GM12878 (cell line): ENCODE data around the gene SEC11A. TPM values are rescaled to one million over a fixed set of nuclear protein-coding genes. Genes with fewer than 3 reads are reported as not detected.

Experiments
- ATAC-seq: fragments of 200-7000 bp; cut with Tn5 transposase; 3 replicates; pipeline ENCODE4 v1.9.1; 2020; ENCODE audit warnings: mild to moderate bottlenecking, moderate library complexity
- BruUV-seq: library from RNA; stranded (reverse); fragments of 400-500 nt; replicated peaks from 2 replicates; lab custom pipeline; 2021; lab: Mats Ljungman, UMichigan
- CTCF ChIA-PET: fragments of 300-600 bp; sonication (Branson Sonifier 250); formaldehyde crosslinking; extraction: SDS; loops from one replicate; lab custom pipeline; 2021; ENCODE audit warnings: inconsistent platforms; lab: Yijun Ruan, JAX
- POLR2A ChIA-PET: fragments of 350-600 bp; formaldehyde crosslinking; extraction: SDS; loops from one replicate; lab custom pipeline; 2021; ENCODE audit warnings: inconsistent platforms; lab: Charles Lee
- RAD21 ChIA-PET: fragments of 300-600 bp; sonication (Branson Sonifier 250); formaldehyde crosslinking; loops from one replicate; lab custom pipeline; 2023; ENCODE audit warnings: antibody characterized with exemption; ENCODE audit not compliant: unreplicated experiment; lab: Charles Lee
- SMC1A ChIA-PET: fragments of 300-600 bp; sonication (Branson Sonifier 250); formaldehyde crosslinking; loops from one replicate; lab custom pipeline; 2023; ENCODE audit not compliant: unreplicated experiment, uncharacterized antibody; lab: Charles Lee
- DNase-seq: peaks from one replicate; pipeline ENCODE4 v3.0.0-alpha.2; 2011; ENCODE audit warnings: low read depth, low spot score
- FAIRE-seq: peaks from 3 replicates; lab custom pipeline; 2011; peaks lifted over from hg19 to GRCh38; lab: Jason Lieb, UNC
- H2AFZ ChIP-seq: 2 replicates; pipeline ENCODE4 v1.6.0; 2011; ENCODE audit warnings: low read depth, low read length, control low read depth; ENCODE audit not compliant: control insufficient read depth
- H3K27ac ChIP-seq: 2 replicates; pipeline ENCODE4 v1.5.1; 2011; ENCODE audit warnings: control low read depth; ENCODE audit not compliant: control insufficient read depth, insufficient read depth
- H3K27me3 ChIP-seq, 2 experiments: replicated peaks in 1 of 2; 2 replicates each; pipeline versions ENCODE4 v1.6.0 to v1.6.1; 2011; ENCODE audit warnings: low read length in 1 of 2; ENCODE audit not compliant: control insufficient read depth in 2 of 2, insufficient read depth in 2 of 2
- H3K36me3 ChIP-seq, 2 experiments: 2 replicates each; pipeline ENCODE4 v1.5.1; 2011; ENCODE audit warnings: low read length in 1 of 2; ENCODE audit not compliant: control insufficient read depth in 2 of 2, insufficient read depth in 2 of 2
- H3K4me1 ChIP-seq: 2 replicates; pipeline ENCODE4 v1.6.1; 2011; ENCODE audit warnings: mild to moderate bottlenecking, low read length, moderate library complexity, mixed read lengths; ENCODE audit not compliant: control insufficient read depth, insufficient read depth
- H3K4me2 ChIP-seq: 2 replicates; pipeline ENCODE4 v1.6.0; 2011; ENCODE audit warnings: control low read depth; ENCODE audit not compliant: control insufficient read depth, insufficient read depth
- H3K4me3 ChIP-seq: fragments of 200-600 bp; sonication (generic); 2 replicates; pipeline ENCODE4 v1.5.1; 2016
- H3K79me2 ChIP-seq: 2 replicates; pipeline ENCODE4 v1.6.0; 2011; ENCODE audit warnings: low read length; ENCODE audit not compliant: control insufficient read depth, insufficient read depth
- H3K9ac ChIP-seq: 2 replicates; pipeline ENCODE4 v1.8.0; 2011; ENCODE audit warnings: low read length, control low read depth, mixed read lengths; ENCODE audit not compliant: control insufficient read depth, insufficient read depth
- H3K9me3 ChIP-seq: replicated peaks from 3 replicates; pipeline ENCODE4 v1.5.1; 2011; ENCODE audit warnings: mild to moderate bottlenecking, low read length; ENCODE audit not compliant: control insufficient read depth, insufficient read depth
- H4K20me1 ChIP-seq: 2 replicates; pipeline ENCODE4 v1.6.0; 2011; ENCODE audit not compliant: control insufficient read depth, insufficient read depth
- ETV6 ChIP-seq, 2 experiments: fragments of 450-650 bp in 1 of 2; IDR thresholded peaks in 1 of 2; conservative IDR thresholded peaks in 1 of 2; 2 replicates each; pipeline ENCODE4 v1.6.1; 2014; ENCODE audit warnings: antibody characterized with exemption in 1 of 2, borderline replicate concordance in 1 of 2, low read depth in 1 of 2, mild to moderate bottlenecking in 1 of 2, moderate library complexity in 1 of 2
- HDAC6 ChIP-seq: fragments of 200-600 bp; sonication (generic); IDR thresholded peaks from one replicate; pipeline ENCODE4 v1.8.0; 2017; ENCODE audit warnings: antibody characterized with exemption; ENCODE audit not compliant: unreplicated experiment
- ZBTB11 ChIP-seq: fragments of 450-650 bp; formaldehyde crosslinking; IDR thresholded peaks from 2 replicates; pipeline ENCODE4 v1.5.0; 2022; ENCODE audit warnings: mild to moderate bottlenecking, missing genetic modification characterization
- ZNF384 ChIP-seq: IDR thresholded peaks from 2 replicates; pipeline ENCODE4 v1.6.1; 2012; ENCODE audit warnings: low read depth, mild to moderate bottlenecking, low read length, improper control_type of control experiment, borderline replicate concordance
- WGBS: methylation state at CpG from one replicate; pipeline ENCODE4 v1.1.6; 2016; ENCODE audit warnings: low lambda C conversion rate; ENCODE audit not compliant: insufficient replicate concordance, insufficient coverage; ENCODE audit errors: missing lambda C conversion rate; 5-methylcytosine and 5-hydroxymethylcytosine counted together
- in situ Hi-C: fragments of 300-500 bp; cut with MboI; formaldehyde crosslinking; loops from 9 replicates; pipeline ENCODE4 v1.14.3; 2018; ENCODE audit warnings: mixed read lengths
- intact Hi-C: fragments of 100-400 bp; cut with micrococcal nuclease; formaldehyde crosslinking; loops from one replicate; pipeline ENCODE4 v1.14.2; 2022; ENCODE audit not compliant: unreplicated experiment
- polyA plus RNA-seq, 11 experiments: library from polyadenylated mRNA; depleted of rRNA in 4 of 11; unstranded in 6 of 11; stranded (reverse) in 5 of 11; fragments of >200 nt; fragmentation: Nextera tagmentation in 4 of 11; fragmentation: Illumina TruSeq in 1 of 11; extraction: Ambion mirVana in 4 of 11; extraction: Trizol in 1 of 11; gene quantifications; 1 replicate in 1 of 11; 2 replicates in 10 of 11; pipeline versions ENCODE4 v1.2.1 to v1.2.3, GENCODE V29; 2011 to 2016; ENCODE audit warnings: inconsistent platforms in 2 of 11, missing spikeins in 2 of 11, low read depth in 1 of 11
- total RNA-seq, 4 experiments: library from RNA; depleted of rRNA in 3 of 4; stranded (reverse); fragments of >200 nt in 3 of 4; fragmentation: Illumina TruSeq in 1 of 4; extraction: Trizol in 1 of 4; gene quantifications; 2 replicates each; pipeline versions ENCODE4 v1.2.1 to v1.2.3, GENCODE V29; 2013 to 2021

Gene SEC11A
- total and polyA plus RNA-seq, 10 of the 15 experiments (the other 5 are each of a cell fraction or from before 2014, with no cell fraction given) = 99.2 to 159 (median 143) TPM

DNA sequence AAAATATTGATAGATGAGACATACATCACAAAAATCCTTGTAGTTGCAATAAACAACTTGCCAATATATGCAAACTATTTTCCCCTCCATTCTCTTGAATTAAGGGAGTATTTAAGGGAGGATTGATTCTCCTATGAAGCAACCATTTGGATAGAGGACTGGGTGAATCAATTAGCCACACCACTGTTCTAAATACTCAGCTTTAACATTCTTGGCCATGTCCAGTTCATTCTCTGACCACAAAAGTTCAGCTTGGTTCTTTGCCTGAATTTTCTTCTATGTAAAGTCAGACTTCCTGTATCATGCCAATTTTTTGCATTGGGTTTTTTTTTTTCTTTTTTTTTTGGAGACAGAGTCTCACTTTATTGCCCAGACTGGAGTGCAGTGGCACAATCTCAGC lies 15.8 kb upstream of the SEC11A start (continued):
- TF ChIP-seq ZBTB11 (CRISPR knock-in tag) = no peak
- TF ChIP-seq HDAC6 = no peak
- TF ChIP-seq ZNF384 = no peak

DNA sequence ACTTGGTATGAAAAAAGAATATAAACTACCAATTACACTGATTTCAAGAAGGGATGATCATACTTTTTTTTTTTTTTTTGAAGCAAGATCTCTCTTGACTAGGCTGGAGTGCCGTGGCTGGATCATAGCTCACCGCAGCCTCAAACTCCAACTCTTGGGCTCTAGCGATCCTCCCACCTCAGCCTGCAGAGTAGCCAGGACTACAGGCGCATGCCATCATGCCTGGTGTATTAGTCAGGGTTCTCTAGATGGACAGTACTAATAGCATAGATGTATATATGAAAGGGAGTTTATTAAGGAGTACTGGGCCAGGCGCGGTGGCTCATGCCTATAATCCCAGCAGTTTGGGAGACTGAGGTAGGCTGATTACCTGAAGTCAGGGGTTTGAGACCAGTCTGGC lies 11.5 kb upstream of the SEC11A start:
- SMC1A ChIA-PET = interaction anchor here (3.3 kb wide), 1 partner anchor 11 kb away, joined by 12 read pairs; the partner anchor contains the start of gene SEC11A
- POLR2A ChIA-PET = interaction anchor here (0.6 to 1.5 kb wide), 3 partner anchors 9 to 151 kb away, joined by 4 to 12 read pairs (median 4); no protein-coding TSS in a partner anchor
- Histone ChIP-seq H3K4me2 (no peak overlapping the region), H3K27me3 (no peaks in the 10 kb centered on the region), H3K27ac (no peak overlapping the region), H3K4me3 (no peak overlapping the region), H3K9me3 (no peaks in the 10 kb centered on the region), H2AFZ (no peak overlapping the region), H3K4me1 (peaks cover 8% of the 10 kb centered on the region), H3K9ac (no peak overlapping the region), H4K20me1 (no peaks in the 10 kb centered on the region), H3K79me2 (no peaks in the 10 kb centered on the region), H3K36me3 (no peaks in the 10 kb centered on the region)
- ATAC-seq (no peak), FAIRE-seq (no peak), DNase-seq (no peak)
- 97% methylated on average over 6 of the region's 6 CpGs for WGBS
- intact Hi-C loops = no loop called here
- CTCF ChIA-PET = interaction anchor here (1.8 kb wide), 1 partner anchor 35 kb away, joined by 6 read pairs; no protein-coding TSS in a partner anchor
- RAD21 ChIA-PET = interaction anchor here (0.6 kb wide), 1 partner anchor 95 kb away, joined by 3 read pairs; no protein-coding TSS in a partner anchor
- no peak for TF ChIP-seq ETV6 (conservative IDR thresholded peaks at IDR 0.05 in 1 of 2, IDR thresholded peaks at IDR 0.05 in 1 of 2; ENCODE audit: borderline replicate concordance in 1 of 2, low read depth in 1 of 2)
- in situ Hi-C loops = no loop called here
- BruUV-seq = no TSS peak
